HCT116 (cell line): ENCODE results near the gene FAM136A. TPM values are rescaled to one million over a fixed set of nuclear protein-coding genes. Genes with fewer than 3 reads are reported as not detected.

Experiments
- ATAC-seq: fragments of 200-7000 bp; cut with Tn5 transposase; 2 replicates; pipeline ENCODE4 v1.9.1; 2020; ENCODE audit warnings: mild to moderate bottlenecking, moderate library complexity
- BruUV-seq: library from RNA; stranded (reverse); fragments of 400-500 nt; replicated peaks from 2 replicates; lab custom pipeline; 2021; lab: Mats Ljungman, UMichigan
- CTCF ChIA-PET: fragments of 300-600 bp; sonication (Branson Sonifier 250); formaldehyde crosslinking; loops from one replicate; lab custom pipeline; 2021; ENCODE audit warnings: antibody characterized with exemption; lab: Charles Lee
- POLR2A ChIA-PET: fragments of 300-600, 350-600 bp; sonication (Branson Sonifier 250); formaldehyde crosslinking; loops from one replicate; lab custom pipeline; 2021; ENCODE audit warnings: antibody characterized with exemption; lab: Charles Lee
- RAD21 ChIA-PET, 2 experiments: fragments of 300-600 bp; sonication (Branson Sonifier 250); formaldehyde crosslinking; loops; one replicate each; lab custom pipeline; 2023; ENCODE audit warnings: low total read pairs in 2 of 2; ENCODE audit not compliant: uncharacterized antibody in 2 of 2, unreplicated experiment in 2 of 2, low non-redundant PET in 1 of 2; lab: Charles Lee
- DNase-seq: peaks from one replicate; pipeline ENCODE4 v3.0.0-alpha.2; 2010; ENCODE audit warnings: low read depth, low spot score
- H2AFZ ChIP-seq: fragments of 200-600 bp; shearing (Covaris generic), sonication (generic); 2 replicates; pipeline ENCODE4 v1.6.1; 2017; ENCODE audit warnings: low read depth, mixed run types, mixed read lengths, antibody characterized with exemption, low read length; ENCODE audit not compliant: poor library complexity, severe bottlenecking
- H3K27ac ChIP-seq: 2 replicates; pipeline ENCODE4 v1.5.1; 2012; ENCODE audit warnings: low read depth, low read length
- H3K27me3 ChIP-seq: fragments of 200-600 bp; sonication (generic); 2 replicates; pipeline ENCODE4 v1.6.1; 2016; ENCODE audit warnings: mixed run types, low read length, mixed read lengths; ENCODE audit not compliant: insufficient read depth
- H3K36me3 ChIP-seq, 2 experiments: fragments of 200-500 bp in 1 of 2; fragments of 200-600 bp in 1 of 2; sonication (Bioruptor generic) in 1 of 2; sonication (generic) in 1 of 2; 2 replicates each; pipeline versions ENCODE4 v1.5.1 to v1.6.1; 2014 to 2016; ENCODE audit warnings: low read length in 2 of 2, inconsistent platforms in 1 of 2, mixed read lengths in 1 of 2, mixed run types in 1 of 2; ENCODE audit not compliant: insufficient read depth in 2 of 2, control insufficient read depth in 1 of 2
- H3K4me1 ChIP-seq, 2 experiments: fragments of 200-600 bp in 1 of 2; sonication (generic) in 1 of 2; 2 replicates each; pipeline versions ENCODE4 v1.5.1 to v1.6.1; 2012 to 2017; ENCODE audit warnings: low read length in 2 of 2, inconsistent platforms in 1 of 2, mild to moderate bottlenecking in 1 of 2, mixed read lengths in 1 of 2, mixed run types in 1 of 2, moderate library complexity in 1 of 2; ENCODE audit not compliant: insufficient read depth in 2 of 2, control insufficient read depth in 1 of 2
- H3K4me2 ChIP-seq: fragments of 200-600 bp; sonication (generic); 2 replicates; pipeline ENCODE4 v1.6.1; 2017; ENCODE audit warnings: mixed run types, low read length, mixed read lengths
- H3K4me3 ChIP-seq, 2 experiments: fragments of 200-600 bp in 1 of 2; sonication (generic) in 1 of 2; replicated peaks in 1 of 2; 2 replicates each; pipeline ENCODE4 v1.5.1; 2011 to 2016; ENCODE audit warnings: low read length in 2 of 2, control low read depth in 1 of 2, low read depth in 1 of 2, mild to moderate bottlenecking in 1 of 2, mixed read lengths in 1 of 2, mixed run types in 1 of 2
- H3K79me2 ChIP-seq: fragments of 200-600 bp; sonication (generic); 2 replicates; pipeline ENCODE4 v1.6.1; 2017; ENCODE audit warnings: mild to moderate bottlenecking, mixed run types, low read length, moderate library complexity, mixed read lengths; ENCODE audit not compliant: insufficient read depth
- H3K9ac ChIP-seq: fragments of 200-600 bp; sonication (generic); 2 replicates; pipeline ENCODE4 v1.6.1; 2016; ENCODE audit warnings: low read length, mixed read lengths
- H3K9me2 ChIP-seq: fragments of 200-600 bp; sonication (generic), shearing (Covaris generic); 2 replicates; pipeline ENCODE4 v1.6.1; 2017; ENCODE audit warnings: mixed run types, mild to moderate bottlenecking, moderate library complexity; ENCODE audit not compliant: insufficient read depth
- H3K9me3 ChIP-seq, 2 experiments: fragments of 200-500 bp in 1 of 2; fragments of 200-600 bp in 1 of 2; sonication (Bioruptor generic) in 1 of 2; sonication (generic) in 1 of 2; 2 replicates each; pipeline ENCODE4 v1.6.1; 2014 to 2017; ENCODE audit warnings: low read length in 2 of 2, mixed read lengths in 2 of 2, inconsistent platforms in 1 of 2, low read depth in 1 of 2, mild to moderate bottlenecking in 1 of 2, mixed run types in 1 of 2, moderate library complexity in 1 of 2; ENCODE audit not compliant: control insufficient read depth in 1 of 2, insufficient read depth in 1 of 2
- H4K20me1 ChIP-seq: fragments of 200-600 bp; sonication (generic), shearing (Covaris generic); 2 replicates; pipeline ENCODE4 v1.6.1; 2017; ENCODE audit warnings: mixed run types, mild to moderate bottlenecking, moderate library complexity; ENCODE audit not compliant: insufficient read depth
- ATF3 ChIP-seq: IDR thresholded peaks from 2 replicates; pipeline ENCODE4 v1.6.1; 2012
- EZH2 ChIP-seq: fragments of 200-600 bp; sonication (generic); IDR thresholded peaks from 2 replicates; pipeline ENCODE4 v1.6.1; 2017; ENCODE audit warnings: antibody characterized with exemption, mixed run types
- MAX ChIP-seq: IDR thresholded peaks from 2 replicates; pipeline ENCODE4 v1.6.1; 2012
- POLR2AphosphoS5 ChIP-seq: IDR thresholded peaks from 2 replicates; pipeline ENCODE4 v1.6.1; 2011; ENCODE audit warnings: mild to moderate bottlenecking, low read depth, low read length, moderate library complexity
- RAD21 ChIP-seq: IDR thresholded peaks from 2 replicates; pipeline ENCODE4 v1.6.1; 2012; ENCODE audit warnings: low read depth, mild to moderate bottlenecking
- REST ChIP-seq: IDR thresholded peaks from 2 replicates; pipeline ENCODE4 v1.6.1; 2012; ENCODE audit warnings: low read depth
- ZBTB33 ChIP-seq: IDR thresholded peaks from 2 replicates; pipeline ENCODE4 v1.6.1; 2011; ENCODE audit warnings: mild to moderate bottlenecking, low read length, moderate library complexity; ENCODE audit not compliant: insufficient replicate concordance; ENCODE audit errors: extremely low read depth
- intact Hi-C: fragments of 100-400 bp; cut with micrococcal nuclease; formaldehyde crosslinking; loops from 2 replicates; pipeline ENCODE4 v1.10.0; 2022
- total RNA-seq: library from RNA; stranded (reverse); gene quantifications from one replicate; pipeline ENCODE4 v1.2.1, GENCODE V29; 2021; ENCODE audit not compliant: unreplicated experiment

FAM136A gene
- total RNA-seq, 1 experiment from 2014 or later: 83.0 TPM

- no peak overlapping the region for H2AFZ ChIP-seq
- POLR2A ChIA-PET: interaction anchor here (1.0 kb wide), 1 partner anchor 13 kb away, joined by 3 read pairs; the partner anchor contains the start of gene SNRPG
- intact Hi-C loops: no loop called here
- TF ChIP-seq REST: no peak
- TF ChIP-seq POLR2AphosphoS5: peak; percentile 23; the same call in 1 of the 2 replicates
- TF ChIP-seq, all 23 proteins: peak for 1
- H3K4me2 ChIP-seq: no peak overlapping the region
- BruUV-seq: no TSS peak
- DNase-seq: no peak
- CTCF ChIA-PET: interaction anchor here (1.2 kb wide), 1 partner anchor 22 kb away, joined by 3 read pairs; no protein-coding TSS in a partner anchor
- H3K9me2 ChIP-seq: no peaks in the 10 kb centered on the region
- peaks cover 6% of the 10 kb centered on the region; the same call in 1 of the 2 replicates for H4K20me1 ChIP-seq
- peaks cover 34 to 41% of the 10 kb centered on the region in 2 experiments for H3K36me3 ChIP-seq
- no peaks in the 10 kb centered on the region for H3K27me3 ChIP-seq
- RAD21 ChIA-PET: no interaction called here
- no peaks in the 10 kb centered on the region for H3K4me1 ChIP-seq
- H3K9me3 ChIP-seq: no peaks in the 10 kb centered on the region
- no peak for ATAC-seq
- H3K27ac ChIP-seq: no peak overlapping the region
- peaks cover 47% of the 10 kb centered on the region for H3K79me2 ChIP-seq
- no peak overlapping the region for H3K9ac ChIP-seq
- no peak overlapping the region for H3K4me3 ChIP-seq
Measured at GRCh38 chr2:70280242-70280798, 21.5 kb downstream of the FAM136A start.

GRCh38 chr2:70270323-70270722, 31.5 kb downstream of the FAM136A start:
- Histone ChIP-seq H3K9me2 (no peaks in the 10 kb centered on the region), H3K36me3 (no peaks in the 10 kb centered on the region; a peak in 1 of 4 replicates), H3K4me3 (no peak overlapping the region), H3K9me3 (no peaks in the 10 kb centered on the region), H2AFZ (no peak overlapping the region), H3K9ac (no peak overlapping the region), H3K27ac (no peak overlapping the region), H3K4me2 (no peak overlapping the region), H3K79me2 (no peaks in the 10 kb centered on the region), H3K4me1 (no peaks in the 10 kb centered on the region), H4K20me1 (no peaks in the 10 kb centered on the region), H3K27me3 (no peaks in the 10 kb centered on the region)
- DNase-seq: no peak
- ChIA-PET RAD21 (no interaction called here), POLR2A (interaction anchor here (1.3 kb wide), 1 partner anchor 12 kb away, joined by 4 read pairs; the partner anchor contains the start of gene PCYOX1), CTCF (no interaction called here)
- no peak for ATAC-seq
- no TSS peak for BruUV-seq
- intact Hi-C loops: no loop called here
- TF ChIP-seq ZBTB33: no peak
- no peak for TF ChIP-seq ATF3
- TF ChIP-seq EZH2: no peak
- no peak for TF ChIP-seq RAD21
- TF ChIP-seq REST: no peak
- no peak for TF ChIP-seq POLR2AphosphoS5
- TF ChIP-seq MAX: no peak
